ENCODE measurements around the gene TTC5. TPM values are rescaled to one million over a fixed set of nuclear protein-coding genes. Genes with fewer than 3 reads are reported as not detected.
A peak's percentile ranks its signal among the peaks of the same experiment; 100 is the strongest.
"Not testable (repeated sequence)": the region's sequence is repeated elsewhere in the genome, so short reads cannot be mapped to it uniquely, and the experiment has no call there.

The TTC5 gene
- total RNA-seq, 1 experiment from 2014 or later, result 15.9 TPM

- Mint-ChIP-seq H3K4me1 (no peaks in the 10 kb centered on the region), H3K36me3 (peaks cover 82% of the 10 kb centered on the region), H3K27ac (no peak overlapping the region), H3K4me3 (no peak overlapping the region), H3K9me3 (peaks cover 88% of the 10 kb centered on the region), H3K27me3 (ENCODE audit: low read depth) (peaks cover 2% of the 10 kb centered on the region; the same call in 1 of the 2 replicates)
- no peak for TF ChIP-seq ZBTB21 (CRISPR knock-in tag; IDR thresholded peaks at IDR 0.05; ENCODE audit: borderline replicate concordance)
- TF ChIP-seq NFE2L1 (CRISPR knock-in tag; IDR thresholded peaks at IDR 0.05), result no peak
- TF ChIP-seq CREM (CRISPR knock-in tag; IDR thresholded peaks at IDR 0.05), result no peak
- no peak for TF ChIP-seq NR3C1 (CRISPR knock-in tag; conservative IDR thresholded peaks at IDR 0.05; ENCODE audit: low read depth)
- no peak for TF ChIP-seq MAX (CRISPR knock-in tag; IDR thresholded peaks at IDR 0.05)
- ATAC-seq (no peak), DNase-seq (ENCODE audit: low spot score) (no peak)
- ChIA-PET POLR2A (no interaction called here), CTCF (no interaction called here)
Observed at GRCh38 chr14:20277409-20277808, 28.3 kb downstream of the TTC5 start.

- Mint-ChIP-seq H3K27ac (no peak overlapping the region), H3K4me3 (no peak overlapping the region), H3K4me1 (no peaks in the 10 kb centered on the region), H3K27me3 (ENCODE audit: low read depth) (no peaks in the 10 kb centered on the region; the same call in none of the 2 replicates), H3K36me3 (peaks cover 67% of the 10 kb centered on the region), H3K9me3 (peaks cover 92% of the 10 kb centered on the region)
- ATAC-seq (no peak), DNase-seq (ENCODE audit: low spot score) (no peak)
- CTCF ChIA-PET, result no interaction called here
- POLR2A ChIA-PET, result no interaction called here
- TF ChIP-seq ZNF219 (CRISPR knock-in tag; IDR thresholded peaks at IDR 0.05; ENCODE audit: borderline replicate concordance) (no peak), ZNF263 (CRISPR knock-in tag; IDR thresholded peaks at IDR 0.05; ENCODE audit: low read depth) (no peak), FOXP4 (CRISPR knock-in tag; IDR thresholded peaks at IDR 0.05) (no peak)
Observed at GRCh38 chr14:20274062-20274461, 31.7 kb downstream of the TTC5 start.

- CTCF ChIA-PET; DNase-seq (ENCODE audit: low spot score); H3K27me3 Mint-ChIP-seq (ENCODE audit: low read depth); POLR2A ChIA-PET; H3K4me3 Mint-ChIP-seq; H3K27ac Mint-ChIP-seq; H3K4me1 Mint-ChIP-seq; ATAC-seq: not testable (repeated sequence)
- Mint-ChIP-seq H3K36me3 (peaks cover 11% of the 10 kb centered on the region), H3K9me3 (peaks cover 46% of the 10 kb centered on the region)
Observed at GRCh38 chr14:20264361-20264760, 41.4 kb downstream of the TTC5 start.

- Mint-ChIP-seq H3K9me3 (peaks cover 41% of the 10 kb centered on the region), H3K4me3 (no peak overlapping the region), H3K27me3 (ENCODE audit: low read depth) (no peaks in the 10 kb centered on the region; the same call in 1 of the 2 replicates), H3K4me1 (no peaks in the 10 kb centered on the region; the same call in 1 of the 2 replicates), H3K27ac (no peak overlapping the region), H3K36me3 (peaks cover 11% of the 10 kb centered on the region)
- TF ChIP-seq RORB (CRISPR knock-in tag; IDR thresholded peaks at IDR 0.05), result no peak
- TF ChIP-seq GABPB1 (CRISPR knock-in tag; IDR thresholded peaks at IDR 0.05), result peak; percentile 67; the same call in 1 of the 2 replicates
- no peak for TF ChIP-seq ZBTB21 (CRISPR knock-in tag; IDR thresholded peaks at IDR 0.05; ENCODE audit: borderline replicate concordance)
- TF ChIP-seq ZNF425 (CRISPR knock-in tag; conservative IDR thresholded peaks at IDR 0.05), result no peak
- TF ChIP-seq ZNF532 (CRISPR knock-in tag; IDR thresholded peaks at IDR 0.05; ENCODE audit: borderline replicate concordance), result no peak
- no peak for TF ChIP-seq ZNF232 (CRISPR knock-in tag; IDR thresholded peaks at IDR 0.05)
- no peak for TF ChIP-seq CTCF (IDR thresholded peaks at IDR 0.05)
- ATAC-seq, result peak; percentile 46
- ChIA-PET CTCF (no interaction called here), POLR2A (no interaction called here)
- no peak for DNase-seq (ENCODE audit: low spot score)
Observed at GRCh38 chr14:20262642-20263128, 43.1 kb downstream of the TTC5 start.

Data from WTC11 (cell line).